ENCODE results near the gene ARID3B. TPM values are rescaled to one million over a fixed set of nuclear protein-coding genes. Genes with fewer than 3 reads are reported as not detected.

ARID3B gene
- polyA plus RNA-seq, 2 donors, result 2.6 to 5.0 TPM

DNA sequence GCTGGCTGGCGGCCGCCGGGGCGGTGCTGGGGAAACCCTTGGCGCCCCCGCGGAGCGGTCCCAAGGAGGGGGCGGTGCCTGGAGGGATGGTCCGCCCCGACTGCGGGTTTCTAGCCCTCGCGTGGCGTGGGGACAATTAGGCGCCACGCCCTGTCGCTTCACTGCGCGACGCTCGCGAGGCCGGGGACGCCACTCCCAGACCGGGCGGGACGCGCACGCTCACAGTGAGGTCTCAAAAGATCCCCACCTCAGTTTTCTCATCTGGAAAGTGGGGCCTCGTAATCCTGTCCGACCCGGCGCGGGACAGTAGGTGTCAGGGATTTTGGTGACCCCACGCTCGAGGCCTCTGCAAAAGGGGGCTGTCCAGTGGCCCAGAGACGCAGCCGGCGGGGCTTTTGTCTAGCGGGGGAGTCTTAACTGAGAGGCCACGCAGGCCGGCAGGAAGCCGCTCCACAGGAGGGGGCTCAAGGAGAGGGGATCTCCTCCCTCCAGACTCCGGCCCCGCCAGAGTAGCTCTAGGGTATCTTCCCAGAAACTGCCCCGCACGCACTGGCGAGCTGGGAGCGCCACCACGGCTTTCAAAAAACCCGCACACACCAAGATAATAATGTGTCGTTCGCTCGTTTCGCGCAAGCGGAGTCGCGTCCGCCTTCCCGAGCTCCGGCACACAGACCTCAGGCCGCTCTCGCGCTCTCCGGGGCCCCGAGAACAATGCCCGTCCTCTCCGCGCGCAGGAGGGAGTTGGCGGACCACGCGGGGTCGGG is 73.9 kb downstream of the ARID3B start:
- H3K36me3 ChIP-seq (ENCODE audit: control insufficient read depth in 2 of 2, insufficient read depth in 2 of 2, low read length in 1 of 2), result peaks cover 8 to 10% of the 10 kb centered on the region in 2 donors
- peak overlapping the region; percentile 77 to 85 for H3K4me3 ChIP-seq (ENCODE audit: low read depth in 1 of 2, low read length in 2 of 2)
- no peaks in the 10 kb centered on the region for H3K9me3 ChIP-seq (ENCODE audit: control insufficient read depth in 2 of 2, insufficient read depth in 1 of 2, low read depth in 1 of 2, low read length in 1 of 2)
- H3K4me1 ChIP-seq (ENCODE audit: control insufficient read depth in 2 of 2, insufficient read depth in 2 of 2, low read length in 1 of 2), result peaks cover 8 to 9% of the 10 kb centered on the region in 2 donors
- H3K27me3 ChIP-seq (ENCODE audit: control insufficient read depth in 1 of 2, insufficient read depth in 2 of 2, low read length in 2 of 2), result no peaks in the 10 kb centered on the region
- peak overlapping the region; percentile 97 to 99 for H3K27ac ChIP-seq (ENCODE audit: low read depth in 2 of 2, low read length in 1 of 2)
- 0% methylated on average over 74 to 76 of the region's 76 CpGs for WGBS, 2 donors

DNA sequence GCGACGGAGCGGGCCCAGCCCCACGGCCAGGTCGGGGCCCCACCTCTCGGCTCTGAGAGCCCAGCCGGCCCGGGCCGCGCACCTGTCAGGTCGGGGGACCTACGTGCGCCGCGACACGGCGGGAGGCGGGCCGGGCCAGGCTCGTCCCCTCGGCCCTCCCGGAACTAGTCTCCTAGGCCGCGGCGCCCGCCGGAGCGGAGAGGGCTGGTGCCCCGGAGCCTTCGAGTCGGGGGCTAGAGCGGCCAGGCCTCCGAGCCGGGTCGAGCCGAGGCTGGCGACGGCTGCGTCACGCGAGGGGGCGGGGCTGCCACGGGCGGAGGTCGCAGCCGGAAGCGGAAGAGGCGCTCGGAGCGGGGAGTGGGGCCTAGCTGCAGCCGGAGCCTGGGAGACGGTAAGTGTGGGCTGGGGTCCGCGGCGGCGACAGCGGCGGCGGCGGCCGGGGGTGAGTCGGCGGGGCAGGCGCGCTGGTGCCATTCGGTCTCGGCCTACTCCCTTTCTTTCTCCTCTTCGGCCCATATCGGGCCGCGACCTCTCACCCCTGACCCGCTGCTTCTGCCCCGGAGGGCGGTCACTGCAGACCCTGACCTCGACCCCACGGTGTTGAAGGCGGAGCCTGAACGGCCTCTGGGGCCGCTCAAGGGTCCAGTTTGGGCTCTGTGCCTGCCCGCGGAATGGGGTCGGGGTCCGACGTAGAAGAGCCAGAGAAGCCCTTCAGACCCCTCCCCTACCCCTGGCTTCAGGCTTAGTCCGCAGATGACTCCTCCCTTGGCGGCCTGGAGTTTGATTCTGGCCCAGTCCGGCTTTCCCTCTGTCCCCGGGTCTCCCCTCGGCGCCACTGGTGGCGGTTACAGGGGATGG is 74.7 kb downstream of the ARID3B start, which contains the start of gene CLK3:
TSS of gene CLK3 (plus strand) at position 329 of the 858 bp plus-strand sequence. CDS start 3,361 bp downstream, outside the sequence.
- Histone ChIP-seq H3K27ac (ENCODE audit: low read depth in 2 of 2, low read length in 1 of 2) (peak within 1 kb of the TSS; percentile 97 to 99), H3K36me3 (ENCODE audit: control insufficient read depth in 2 of 2, insufficient read depth in 2 of 2, low read length in 1 of 2) (peaks cover 16 to 18% of the 10 kb centered on the region in 2 donors), H3K4me1 (ENCODE audit: control insufficient read depth in 2 of 2, insufficient read depth in 2 of 2, low read length in 1 of 2) (peaks cover 9 to 10% of the 10 kb centered on the region in 2 donors), H3K27me3 (ENCODE audit: control insufficient read depth in 1 of 2, insufficient read depth in 2 of 2, low read length in 2 of 2) (no peaks in the 10 kb centered on the region), H3K9me3 (ENCODE audit: control insufficient read depth in 2 of 2, insufficient read depth in 1 of 2, low read depth in 1 of 2, low read length in 1 of 2) (no peaks in the 10 kb centered on the region), H3K4me3 (ENCODE audit: low read depth in 1 of 2, low read length in 2 of 2) (peak within 1 kb of the TSS; percentile 77 to 85)
- WGBS, 2 donors, result 0 to 1% methylated on average over 49 to 91 of the region's 91 CpGs

DNA sequence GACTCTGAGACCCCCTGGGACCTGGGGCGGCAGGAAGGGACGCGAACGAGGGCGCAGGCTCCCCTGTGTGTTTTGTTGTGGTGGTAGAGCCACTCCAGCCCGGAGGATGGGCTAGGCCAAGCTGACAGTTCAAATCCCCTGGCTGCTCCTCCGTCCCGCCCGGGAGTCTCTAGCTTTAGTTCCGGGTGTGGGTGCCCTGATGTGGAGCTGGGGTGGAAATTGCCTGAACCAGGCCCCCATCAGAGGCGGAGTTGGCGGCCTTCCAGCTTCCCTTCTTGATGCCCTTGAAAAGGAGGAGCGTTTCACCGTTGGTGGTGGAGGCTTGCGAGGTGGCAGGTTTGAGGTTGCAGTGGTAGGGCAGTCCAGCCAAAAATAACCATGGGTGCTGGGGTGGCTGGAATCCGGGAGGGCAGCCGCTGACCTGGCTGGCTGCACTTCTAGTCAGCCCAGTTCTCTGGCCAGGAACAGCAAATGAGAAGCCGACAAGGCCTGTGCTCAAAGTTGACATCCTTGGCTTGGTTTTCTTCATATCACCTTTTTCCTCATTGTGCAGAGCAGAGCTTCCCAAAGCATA is 75.4 kb downstream of the ARID3B start:
- H3K36me3 ChIP-seq (ENCODE audit: control insufficient read depth in 2 of 2, insufficient read depth in 2 of 2, low read length in 1 of 2), result peaks cover 18 to 25% of the 10 kb centered on the region in 2 donors
- peak overlapping the region; percentile 77 to 85 for H3K4me3 ChIP-seq (ENCODE audit: low read depth in 1 of 2, low read length in 2 of 2)
- WGBS, 2 donors, result 0 to 1% methylated on average over 18 of the region's 18 CpGs
- H3K27ac ChIP-seq (ENCODE audit: low read depth in 2 of 2, low read length in 1 of 2), result peak overlapping the region; percentile 97 to 99
- no peaks in the 10 kb centered on the region for H3K27me3 ChIP-seq (ENCODE audit: control insufficient read depth in 1 of 2, insufficient read depth in 2 of 2, low read length in 2 of 2)
- no peaks in the 10 kb centered on the region for H3K9me3 ChIP-seq (ENCODE audit: control insufficient read depth in 2 of 2, insufficient read depth in 1 of 2, low read depth in 1 of 2, low read length in 1 of 2)
- peaks cover 4 to 10% of the 10 kb centered on the region in 2 donors for H3K4me1 ChIP-seq (ENCODE audit: control insufficient read depth in 2 of 2, insufficient read depth in 2 of 2, low read length in 1 of 2)

DNA sequence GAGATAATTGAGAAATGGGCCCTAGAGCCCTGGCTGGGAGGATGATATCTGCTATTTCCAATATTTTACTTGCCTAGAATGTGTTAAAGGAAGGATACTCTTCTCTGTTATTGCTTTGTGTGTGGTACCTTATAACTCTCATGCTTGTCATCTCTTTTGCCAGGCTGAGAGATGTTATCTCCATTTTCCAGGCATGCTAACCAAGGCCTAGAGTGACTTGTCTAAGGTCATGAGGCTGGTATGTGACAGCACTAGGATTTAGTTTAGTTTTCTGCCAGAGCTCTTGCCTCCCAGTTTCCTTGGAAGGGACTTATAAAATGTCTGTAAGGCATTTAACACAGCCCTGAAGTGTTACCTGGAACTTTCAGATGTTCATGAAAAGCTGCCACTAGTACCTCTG is 76.0 kb downstream of the ARID3B start:
- Histone ChIP-seq H3K36me3 (ENCODE audit: control insufficient read depth in 2 of 2, insufficient read depth in 2 of 2, low read length in 1 of 2) (peaks cover 21 to 31% of the 10 kb centered on the region in 2 donors), H3K27ac (ENCODE audit: low read depth in 2 of 2, low read length in 1 of 2) (peak overlapping the region in 1 of 2 donors; percentile 97), H3K9me3 (ENCODE audit: control insufficient read depth in 2 of 2, insufficient read depth in 1 of 2, low read depth in 1 of 2, low read length in 1 of 2) (no peaks in the 10 kb centered on the region), H3K4me3 (ENCODE audit: low read depth in 1 of 2, low read length in 2 of 2) (peak overlapping the region; percentile 77 to 85), H3K4me1 (ENCODE audit: control insufficient read depth in 2 of 2, insufficient read depth in 2 of 2, low read length in 1 of 2) (peaks cover 4 to 10% of the 10 kb centered on the region in 2 donors), H3K27me3 (ENCODE audit: control insufficient read depth in 1 of 2, insufficient read depth in 2 of 2, low read length in 2 of 2) (no peaks in the 10 kb centered on the region)

DNA sequence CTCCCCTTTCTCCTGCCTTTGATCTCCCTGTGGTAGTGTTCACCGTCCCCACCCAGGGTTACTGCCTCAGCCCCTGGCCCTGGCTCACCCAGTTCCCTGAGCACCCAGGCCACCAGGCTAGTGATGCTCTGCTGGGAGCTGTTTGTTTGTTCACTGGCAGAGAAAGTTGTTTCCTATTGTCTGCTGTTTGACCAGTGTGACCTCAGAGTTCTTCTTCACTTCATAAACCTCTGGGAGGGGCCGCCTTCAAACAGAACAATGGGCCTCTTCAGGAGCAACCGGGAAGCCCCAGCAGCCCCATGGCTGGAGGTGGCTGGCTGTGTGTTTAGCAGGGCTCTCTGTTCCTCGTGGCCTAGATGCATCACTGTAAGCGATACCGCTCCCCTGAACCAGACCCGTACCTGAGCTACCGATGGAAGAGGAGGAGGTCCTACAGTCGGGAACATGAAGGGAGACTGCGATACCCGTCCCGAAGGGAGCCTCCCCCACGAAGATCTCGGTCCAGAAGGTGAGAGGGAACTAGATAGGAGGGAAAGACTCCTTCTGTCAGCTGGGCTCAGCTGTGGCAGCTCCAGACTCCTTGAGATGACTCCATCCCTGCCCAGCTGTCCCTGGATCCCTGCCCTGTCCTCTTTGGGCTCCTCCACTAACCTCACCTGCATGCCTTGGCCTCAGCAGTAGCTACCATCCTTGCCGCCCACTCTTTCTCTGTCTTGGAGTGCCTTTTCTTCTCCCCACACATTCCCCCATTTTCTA is 78.0 kb downstream of the ARID3B start:
- H3K4me3 ChIP-seq (ENCODE audit: low read depth in 1 of 2, low read length in 2 of 2), result no peak overlapping the region
- H3K9me3 ChIP-seq (ENCODE audit: control insufficient read depth in 2 of 2, insufficient read depth in 1 of 2, low read depth in 1 of 2, low read length in 1 of 2), result no peaks in the 10 kb centered on the region
- no peak overlapping the region for H3K27ac ChIP-seq (ENCODE audit: low read depth in 2 of 2, low read length in 1 of 2)
- H3K36me3 ChIP-seq (ENCODE audit: control insufficient read depth in 2 of 2, insufficient read depth in 2 of 2, low read length in 1 of 2), result peaks cover 38 to 49% of the 10 kb centered on the region in 2 donors
- 79 to 80% methylated on average over 14 to 15 of the region's 15 CpGs for WGBS, 2 donors
- H3K27me3 ChIP-seq (ENCODE audit: control insufficient read depth in 1 of 2, insufficient read depth in 2 of 2, low read length in 2 of 2), result no peaks in the 10 kb centered on the region
- H3K4me1 ChIP-seq (ENCODE audit: control insufficient read depth in 2 of 2, insufficient read depth in 2 of 2, low read length in 1 of 2), result peaks cover 4 to 11% of the 10 kb centered on the region in 2 donors

DNA sequence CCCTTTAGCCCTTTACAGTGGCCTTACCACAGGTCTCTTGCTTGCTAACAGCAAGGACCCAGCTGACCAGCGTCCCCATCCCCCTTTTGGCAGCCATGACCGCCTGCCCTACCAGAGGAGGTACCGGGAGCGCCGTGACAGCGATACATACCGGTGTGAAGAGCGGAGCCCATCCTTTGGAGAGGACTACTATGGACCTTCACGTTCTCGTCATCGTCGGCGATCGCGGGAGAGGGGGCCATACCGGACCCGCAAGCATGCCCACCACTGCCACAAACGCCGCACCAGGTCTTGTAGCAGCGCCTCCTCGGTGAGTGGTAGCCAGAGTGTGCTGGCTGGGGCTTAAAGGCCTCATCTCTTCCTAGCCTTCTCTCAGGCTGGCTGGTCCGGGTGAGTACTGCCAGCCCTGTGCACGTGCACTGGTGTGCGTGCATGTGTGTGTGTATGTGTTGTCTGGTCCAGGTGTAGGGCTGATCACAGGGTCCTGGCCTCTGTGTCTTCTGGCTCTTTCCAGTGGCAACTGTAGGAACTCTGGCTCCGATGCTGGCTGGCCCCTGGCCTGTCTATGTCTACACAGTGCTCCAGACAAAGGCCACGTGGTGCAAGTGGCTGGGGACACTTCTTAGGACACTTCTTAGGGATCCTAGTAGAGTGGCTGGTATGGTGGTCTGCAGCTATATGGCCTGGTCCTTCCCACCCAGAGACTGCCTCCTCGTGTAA is 79.1 kb downstream of the ARID3B start:
- H3K4me1 ChIP-seq (ENCODE audit: control insufficient read depth in 2 of 2, insufficient read depth in 2 of 2, low read length in 1 of 2), result peaks cover 4 to 11% of the 10 kb centered on the region in 2 donors
- H3K27ac ChIP-seq (ENCODE audit: low read depth in 2 of 2, low read length in 1 of 2), result no peak overlapping the region
- 92 to 93% methylated on average over 27 of the region's 27 CpGs for WGBS, 2 donors
- H3K36me3 ChIP-seq (ENCODE audit: control insufficient read depth in 2 of 2, insufficient read depth in 2 of 2, low read length in 1 of 2), result peaks cover 44 to 60% of the 10 kb centered on the region in 2 donors
- no peaks in the 10 kb centered on the region for H3K27me3 ChIP-seq (ENCODE audit: control insufficient read depth in 1 of 2, insufficient read depth in 2 of 2, low read length in 2 of 2)
- no peak overlapping the region for H3K4me3 ChIP-seq (ENCODE audit: low read depth in 1 of 2, low read length in 2 of 2)
- no peaks in the 10 kb centered on the region for H3K9me3 ChIP-seq (ENCODE audit: control insufficient read depth in 2 of 2, insufficient read depth in 1 of 2, low read depth in 1 of 2, low read length in 1 of 2)

DNA sequence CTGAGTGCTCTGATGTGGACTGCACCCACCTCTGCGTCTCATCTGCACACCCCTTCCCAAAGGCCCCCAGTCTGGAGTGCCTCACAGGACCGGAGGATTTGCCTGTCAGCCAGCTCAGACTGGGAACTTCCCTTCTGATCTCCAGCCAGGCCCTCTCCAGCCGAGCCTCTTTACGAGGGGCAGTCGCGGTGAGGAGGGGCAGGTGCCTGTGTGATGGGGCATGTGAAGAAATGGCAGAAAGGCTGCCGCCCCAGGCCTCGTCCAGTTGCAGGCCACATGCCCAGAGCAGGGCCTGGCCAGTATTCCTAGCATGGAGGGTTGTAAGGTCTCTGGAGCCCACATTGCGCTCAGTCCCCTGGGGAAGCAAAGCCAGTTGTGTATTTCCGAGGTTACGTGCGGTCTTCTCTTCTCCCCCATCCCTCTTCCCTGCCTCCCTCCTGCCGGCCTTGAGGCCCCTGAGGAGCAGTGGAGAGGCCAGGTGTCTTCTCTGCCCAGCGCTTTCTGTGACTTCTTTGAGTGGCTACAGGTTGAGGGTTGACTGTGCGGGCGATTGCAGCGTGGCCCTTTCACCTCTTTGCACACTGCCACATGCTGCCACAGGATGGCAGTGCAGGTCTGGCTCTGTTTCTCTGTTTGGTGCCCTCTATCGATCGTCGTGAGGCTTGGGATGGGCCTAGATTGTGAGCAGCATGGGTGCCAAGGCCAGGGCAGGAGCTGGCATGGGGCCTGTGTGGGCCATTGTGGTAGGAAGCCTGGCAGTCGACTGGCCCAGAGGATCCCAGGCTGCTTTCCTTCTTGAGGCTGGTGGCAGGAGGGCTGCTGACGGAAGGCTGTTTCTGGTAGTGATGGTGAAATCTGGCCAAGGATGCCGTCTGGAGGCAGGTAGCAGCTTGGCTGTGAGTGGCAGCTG is 79.9 kb downstream of the ARID3B start:
- H3K36me3 ChIP-seq (ENCODE audit: control insufficient read depth in 2 of 2, insufficient read depth in 2 of 2, low read length in 1 of 2), result peaks cover 51 to 67% of the 10 kb centered on the region in 2 donors
- no peaks in the 10 kb centered on the region for H3K9me3 ChIP-seq (ENCODE audit: control insufficient read depth in 2 of 2, insufficient read depth in 1 of 2, low read depth in 1 of 2, low read length in 1 of 2)
- no peaks in the 10 kb centered on the region for H3K27me3 ChIP-seq (ENCODE audit: control insufficient read depth in 1 of 2, insufficient read depth in 2 of 2, low read length in 2 of 2)
- no peak overlapping the region for H3K4me3 ChIP-seq (ENCODE audit: low read depth in 1 of 2, low read length in 2 of 2)
- no peak overlapping the region for H3K27ac ChIP-seq (ENCODE audit: low read depth in 2 of 2, low read length in 1 of 2)
- 54 to 55% methylated on average over 23 of the region's 23 CpGs for WGBS, 2 donors
- peaks cover 4 to 11% of the 10 kb centered on the region in 2 donors for H3K4me1 ChIP-seq (ENCODE audit: control insufficient read depth in 2 of 2, insufficient read depth in 2 of 2, low read length in 1 of 2)

DNA sequence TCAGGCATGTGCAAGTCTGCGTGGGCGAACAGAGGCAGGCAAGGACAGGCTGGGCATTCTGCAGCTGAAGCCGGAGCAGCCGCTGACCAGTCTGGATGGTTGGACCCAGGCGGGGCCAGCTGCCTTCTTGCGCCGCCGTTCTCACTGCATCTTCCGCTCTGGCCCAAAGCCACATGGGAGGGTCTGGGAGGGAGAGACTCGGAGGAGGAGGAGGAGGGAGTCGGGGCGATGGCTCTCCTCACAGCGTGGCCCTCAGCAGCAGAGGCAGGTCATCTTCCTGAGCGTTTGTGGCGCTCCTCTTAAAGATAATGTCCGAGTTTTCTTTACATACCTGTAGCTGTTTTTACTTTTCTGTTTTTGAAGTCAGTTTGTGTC is 80.5 kb downstream of the ARID3B start:
- no peaks in the 10 kb centered on the region for H3K27me3 ChIP-seq (ENCODE audit: control insufficient read depth in 1 of 2, insufficient read depth in 2 of 2, low read length in 2 of 2)
- no peaks in the 10 kb centered on the region for H3K9me3 ChIP-seq (ENCODE audit: control insufficient read depth in 2 of 2, insufficient read depth in 1 of 2, low read depth in 1 of 2, low read length in 1 of 2)
- 74 to 86% methylated on average over 16 of the region's 16 CpGs for WGBS, 2 donors
- H3K27ac ChIP-seq (ENCODE audit: low read depth in 2 of 2, low read length in 1 of 2), result no peak overlapping the region
- H3K4me3 ChIP-seq (ENCODE audit: low read depth in 1 of 2, low read length in 2 of 2), result no peak overlapping the region
- H3K4me1 ChIP-seq (ENCODE audit: control insufficient read depth in 2 of 2, insufficient read depth in 2 of 2, low read length in 1 of 2), result peaks cover 4 to 11% of the 10 kb centered on the region in 2 donors
- peaks cover 56 to 72% of the 10 kb centered on the region in 2 donors for H3K36me3 ChIP-seq (ENCODE audit: control insufficient read depth in 2 of 2, insufficient read depth in 2 of 2, low read length in 1 of 2)

Measured in esophagus (tissue), 2 donors.